Fibroblast of upper back skin (primary cell): ENCODE measurements around the gene VSX2.

Experiments
- DNase-seq: peaks from one replicate; pipeline ENCODE4 v3.0.0-alpha.2; 2013

VSX2 gene

GRCh38 chr14:74302634-74303569 is 63.7 kb downstream of the VSX2 start, which contains the start of gene ABCD4:
Gene ABCD4 (minus strand): TSS chr14:74302934. CDS start chr14:74302912, 22 bp downstream.
- DNase-seq: peak; percentile 91

DNA sequence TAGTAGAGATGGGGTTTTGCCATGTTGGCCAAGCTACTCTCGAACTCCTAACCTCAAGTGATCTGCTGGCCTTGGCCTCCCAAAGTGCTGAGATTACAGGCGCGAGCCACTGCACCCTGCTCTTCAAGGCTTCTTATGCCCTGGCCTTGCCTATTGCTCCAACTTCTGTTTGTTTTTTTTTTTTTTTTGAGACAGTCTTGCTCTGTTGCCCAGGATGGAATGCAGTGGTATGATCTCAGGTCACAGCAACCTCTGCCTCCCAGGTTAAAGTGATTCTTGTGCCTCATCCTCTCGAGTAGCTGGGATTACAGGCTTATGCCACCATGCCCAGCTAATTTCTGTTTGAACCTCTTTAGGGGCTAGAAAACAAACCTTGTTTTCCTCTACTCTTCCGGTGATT is 69.4 kb downstream of the VSX2 start:
- no peak for DNase-seq

- DNase-seq: no peak
Measured at GRCh38 chr14:74309125-74310022, 70.1 kb downstream of the VSX2 start.

DNA sequence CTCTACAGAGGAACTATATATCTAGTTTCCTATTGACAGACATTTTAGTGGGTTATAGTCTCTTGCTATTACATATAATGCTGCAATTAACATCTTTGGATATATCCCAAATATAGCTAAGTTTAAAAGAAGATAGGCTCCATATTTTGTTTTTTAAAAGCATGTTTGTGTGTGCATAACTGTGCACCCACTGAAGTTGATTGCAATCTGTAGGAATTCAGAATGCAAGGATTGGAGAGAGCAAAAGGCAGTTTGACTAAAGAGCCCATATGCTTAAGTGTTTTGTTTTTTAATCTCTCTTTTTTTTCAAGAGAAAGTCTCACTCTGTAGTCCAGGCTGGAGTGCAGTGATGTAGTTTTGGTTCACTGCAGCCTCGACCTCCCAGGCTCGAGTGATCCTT is 72.9 kb downstream of the VSX2 start:
- DNase-seq: no peak
